ENCODE results near the gene MYCN. TPM values are rescaled to one million over a fixed set of nuclear protein-coding genes. Genes with fewer than 3 reads are reported as not detected.

The MYCN gene
- total RNA-seq: 5.0 and 6.2 TPM in 2 replicates

GRCh38 chr2:15939854-15940660 is at the start of gene MYCN:
Gene MYCN (plus strand): TSS chr2:15940550. CDS start chr2:15942065, 1,515 bp downstream.

